ENCODE data around the gene AP3S1. TPM values are rescaled to one million over a fixed set of nuclear protein-coding genes. Genes with fewer than 3 reads are reported as not detected.
A peak's percentile ranks its signal among the peaks of the same experiment; 100 is the strongest.

Gene AP3S1
- total RNA-seq, 4 donors from 2014 or later, result 59.6 to 86.9 (median 77.6) TPM

GRCh38 chr5:115813719-115814118, 28.0 kb upstream of the AP3S1 start:
- TF ChIP-seq CTCF (IDR thresholded peaks at IDR 0.05), result no peak
- DNase-seq (ENCODE audit: low spot score) (no peak), ATAC-seq (ENCODE audit: low FRiP score) (no peak)

- ATAC-seq (ENCODE audit: low FRiP score) (no peak), DNase-seq (ENCODE audit: low spot score) (no peak)
- no peak for TF ChIP-seq CTCF (IDR thresholded peaks at IDR 0.05)
Observed at GRCh38 chr5:115815006-115815692, 26.6 kb upstream of the AP3S1 start.

- TF ChIP-seq CTCF (IDR thresholded peaks at IDR 0.05), result no peak
- ATAC-seq (ENCODE audit: low FRiP score) (peak; percentile 29), DNase-seq (ENCODE audit: low spot score) (no peak)
Observed at GRCh38 chr5:115815693-115816225, 26.0 kb upstream of the AP3S1 start.

GRCh38 chr5:115816226-115817081, 25.3 kb upstream of the AP3S1 start, which contains the start of gene CDO1:
TSS of gene CDO1 (minus strand) at chr5:115816659. CDS start at chr5:115816397, 262 bp downstream.
- no peak for TF ChIP-seq CTCF (IDR thresholded peaks at IDR 0.05)
- ATAC-seq (ENCODE audit: low FRiP score), result peak; percentile 70
- no peak for DNase-seq (ENCODE audit: low spot score)

- no peak for ATAC-seq (ENCODE audit: low FRiP score)
- no peak for DNase-seq (ENCODE audit: low spot score)
- no peak for TF ChIP-seq CTCF (IDR thresholded peaks at IDR 0.05)
Observed at GRCh38 chr5:115817386-115817785, 24.3 kb upstream of the AP3S1 start.

GRCh38 chr5:115818821-115819220, 22.9 kb upstream of the AP3S1 start:
- no peak for DNase-seq (ENCODE audit: low spot score)
- no peak for TF ChIP-seq CTCF (IDR thresholded peaks at IDR 0.05)
- no peak for ATAC-seq (ENCODE audit: low FRiP score)
